Effector memory CD4-positive, alpha-beta T cell (primary cell): ENCODE data around the gene BTBD9.

ENCODE experiments used
- DNase-seq, 3 donors: peaks; one replicate each; pipeline ENCODE4 v3.0.0-alpha.2; 2020
- H3K27ac ChIP-seq: 2 replicates; pipeline ENCODE4 v1.7.0; 2013; ENCODE audit warnings: mild to moderate bottlenecking, low read length, moderate library complexity; ENCODE audit not compliant: insufficient read depth, poor library complexity, severe bottlenecking
- H3K27me3 ChIP-seq: replicated peaks from 2 replicates; pipeline ENCODE4 v1.7.0; 2013; ENCODE audit warnings: mild to moderate bottlenecking, low read length; ENCODE audit not compliant: insufficient read depth, control insufficient read depth, poor library complexity, severe bottlenecking
- H3K36me3 ChIP-seq: 2 replicates; pipeline ENCODE4 v1.7.0; 2013; ENCODE audit warnings: mild to moderate bottlenecking, low read length, moderate library complexity; ENCODE audit not compliant: control insufficient read depth, insufficient read depth
- H3K4me1 ChIP-seq: 2 replicates; pipeline ENCODE4 v1.7.0; 2013; ENCODE audit warnings: low read length, mild to moderate bottlenecking; ENCODE audit not compliant: control insufficient read depth, insufficient read depth, poor library complexity, severe bottlenecking
- H3K4me3 ChIP-seq: 2 replicates; pipeline ENCODE4 v1.7.0; 2013; ENCODE audit warnings: low read length, low read depth, mild to moderate bottlenecking; ENCODE audit not compliant: insufficient read depth, poor library complexity, severe bottlenecking
- H3K9me3 ChIP-seq: 2 replicates; pipeline ENCODE4 v1.7.0; 2013; ENCODE audit warnings: mild to moderate bottlenecking, low read length, moderate library complexity; ENCODE audit not compliant: control insufficient read depth

Gene BTBD9

GRCh38 chr6:38146021-38146733, 493.6 kb downstream of the BTBD9 start:
- Histone ChIP-seq H3K4me1 (no peaks in the 10 kb centered on the region), H3K4me3 (no peak overlapping the region), H3K9me3 (no peaks in the 10 kb centered on the region), H3K27me3 (no peaks in the 10 kb centered on the region), H3K36me3 (peaks cover 4% of the 10 kb centered on the region), H3K27ac (no peak overlapping the region)
- no peak for DNase-seq

- Histone ChIP-seq H3K4me1 (no peaks in the 10 kb centered on the region), H3K9me3 (no peaks in the 10 kb centered on the region), H3K4me3 (no peak overlapping the region), H3K36me3 (peaks cover 4% of the 10 kb centered on the region), H3K27me3 (no peaks in the 10 kb centered on the region), H3K27ac (no peak overlapping the region)
- DNase-seq, result no peak
These were observed 495.3 kb downstream of the BTBD9 start for GRCh38 chr6:38144365-38144945.

GRCh38 chr6:38143191-38144150, 496.3 kb downstream of the BTBD9 start:
- no peak for DNase-seq
- H3K27ac ChIP-seq, result no peak overlapping the region
- H3K9me3 ChIP-seq, result no peaks in the 10 kb centered on the region
- H3K4me3 ChIP-seq, result no peak overlapping the region
- H3K36me3 ChIP-seq, result peaks cover 4% of the 10 kb centered on the region
- H3K27me3 ChIP-seq, result no peaks in the 10 kb centered on the region
- no peaks in the 10 kb centered on the region for H3K4me1 ChIP-seq

GRCh38 chr6:38142178-38142902, 497.4 kb downstream of the BTBD9 start:
- no peaks in the 10 kb centered on the region for H3K27me3 ChIP-seq
- H3K36me3 ChIP-seq, result peaks cover 4% of the 10 kb centered on the region
- no peaks in the 10 kb centered on the region for H3K4me1 ChIP-seq
- no peak for DNase-seq
- H3K4me3 ChIP-seq, result no peak overlapping the region
- no peaks in the 10 kb centered on the region for H3K9me3 ChIP-seq
- H3K27ac ChIP-seq, result no peak overlapping the region

DNA sequence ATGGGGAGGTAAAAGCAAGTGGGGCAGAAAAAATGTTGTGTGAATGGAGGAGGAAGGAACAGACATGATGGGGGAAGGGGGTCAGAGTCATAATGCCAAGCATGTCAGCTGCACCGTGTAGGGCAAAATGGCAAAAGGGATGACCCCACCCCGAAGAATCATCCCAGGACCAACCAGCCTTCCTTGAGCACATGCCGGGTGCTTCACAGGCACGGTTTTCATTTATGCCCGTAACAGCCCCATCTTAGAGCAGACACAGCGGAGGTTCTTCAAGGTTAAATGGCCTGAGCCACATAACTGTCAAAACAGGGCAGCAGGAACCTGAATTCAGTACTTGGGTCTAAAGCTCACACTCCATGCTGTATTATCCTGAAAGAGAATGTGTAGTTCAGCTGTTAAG, 498.0 kb downstream of the BTBD9 start:
- Histone ChIP-seq H3K27me3 (no peaks in the 10 kb centered on the region), H3K27ac (no peak overlapping the region), H3K4me1 (no peaks in the 10 kb centered on the region), H3K4me3 (no peak overlapping the region), H3K9me3 (no peaks in the 10 kb centered on the region), H3K36me3 (peaks cover 4% of the 10 kb centered on the region)
- DNase-seq, result no peak

- H3K4me1 ChIP-seq, result no peaks in the 10 kb centered on the region
- no peaks in the 10 kb centered on the region for H3K27me3 ChIP-seq
- no peaks in the 10 kb centered on the region for H3K9me3 ChIP-seq
- H3K27ac ChIP-seq, result no peak overlapping the region
- no peak for DNase-seq
- peaks cover 4% of the 10 kb centered on the region for H3K36me3 ChIP-seq
- no peak overlapping the region for H3K4me3 ChIP-seq
These were observed 498.6 kb downstream of the BTBD9 start for GRCh38 chr6:38141085-38141484.

GRCh38 chr6:38138374-38138773, 501.4 kb downstream of the BTBD9 start:
- Histone ChIP-seq H3K4me1 (no peaks in the 10 kb centered on the region), H3K27me3 (no peaks in the 10 kb centered on the region), H3K4me3 (no peak overlapping the region), H3K36me3 (no peaks in the 10 kb centered on the region), H3K9me3 (no peaks in the 10 kb centered on the region), H3K27ac (no peak overlapping the region)
- no peak for DNase-seq

DNA sequence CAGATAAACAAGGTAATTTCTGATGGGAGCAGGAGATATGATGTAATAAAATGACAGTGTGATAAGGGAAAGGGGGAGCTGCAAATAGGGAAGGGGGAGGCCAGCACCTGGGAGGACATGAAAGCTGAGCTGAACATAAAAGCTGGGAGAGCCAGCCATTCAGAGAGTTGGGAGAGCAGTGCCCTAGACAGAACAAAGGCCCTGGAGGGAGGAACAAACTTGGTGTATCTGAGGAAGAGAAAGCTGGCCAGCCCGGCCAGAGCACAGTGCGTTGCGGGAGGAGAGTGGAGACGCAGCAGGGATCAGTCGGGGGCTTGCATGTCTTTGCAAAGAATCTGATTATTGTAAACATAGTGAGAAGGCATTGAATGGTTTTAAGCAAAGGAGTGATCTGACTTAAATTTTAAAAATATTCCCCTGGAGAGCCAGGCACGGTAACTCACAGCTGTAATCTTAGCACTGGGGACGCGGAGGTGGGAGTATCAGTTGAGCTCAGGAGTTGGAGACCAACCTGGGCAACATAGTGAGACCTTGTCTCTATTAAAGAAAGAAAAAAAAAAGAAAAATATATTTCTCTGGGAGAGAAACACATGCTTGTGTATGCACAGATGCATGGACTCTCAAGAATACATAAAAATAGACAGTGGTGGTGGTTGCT, 502.0 kb downstream of the BTBD9 start:
- peaks cover 2% of the 10 kb centered on the region for H3K36me3 ChIP-seq

GRCh38 chr6:38136547-38136946, 503.2 kb downstream of the BTBD9 start:
- Histone ChIP-seq H3K4me1 (no peaks in the 10 kb centered on the region), H3K4me3 (no peak overlapping the region), H3K27ac (no peak overlapping the region), H3K9me3 (no peaks in the 10 kb centered on the region), H3K27me3 (no peaks in the 10 kb centered on the region), H3K36me3 (peaks cover 4% of the 10 kb centered on the region)
- no peak for DNase-seq

More for the DNA sequence above, 502.0 kb downstream of the BTBD9 start:
- Histone ChIP-seq H3K4me3 (no peak overlapping the region), H3K27me3 (no peaks in the 10 kb centered on the region), H3K27ac (no peak overlapping the region), H3K4me1 (no peaks in the 10 kb centered on the region), H3K9me3 (no peaks in the 10 kb centered on the region)
- DNase-seq, result no peak
